HG03354 (cell line): ENCODE results near the gene ARHGAP18.

Experiments
- ATAC-seq: cut with Tn5 transposase; IDR thresholded peaks from one replicate; pipeline ENCODE4 v1.9.1; 2021; ENCODE audit warnings: mild to moderate bottlenecking; ENCODE audit not compliant: unreplicated experiment, poor library complexity, severe bottlenecking

ARHGAP18 gene

DNA sequence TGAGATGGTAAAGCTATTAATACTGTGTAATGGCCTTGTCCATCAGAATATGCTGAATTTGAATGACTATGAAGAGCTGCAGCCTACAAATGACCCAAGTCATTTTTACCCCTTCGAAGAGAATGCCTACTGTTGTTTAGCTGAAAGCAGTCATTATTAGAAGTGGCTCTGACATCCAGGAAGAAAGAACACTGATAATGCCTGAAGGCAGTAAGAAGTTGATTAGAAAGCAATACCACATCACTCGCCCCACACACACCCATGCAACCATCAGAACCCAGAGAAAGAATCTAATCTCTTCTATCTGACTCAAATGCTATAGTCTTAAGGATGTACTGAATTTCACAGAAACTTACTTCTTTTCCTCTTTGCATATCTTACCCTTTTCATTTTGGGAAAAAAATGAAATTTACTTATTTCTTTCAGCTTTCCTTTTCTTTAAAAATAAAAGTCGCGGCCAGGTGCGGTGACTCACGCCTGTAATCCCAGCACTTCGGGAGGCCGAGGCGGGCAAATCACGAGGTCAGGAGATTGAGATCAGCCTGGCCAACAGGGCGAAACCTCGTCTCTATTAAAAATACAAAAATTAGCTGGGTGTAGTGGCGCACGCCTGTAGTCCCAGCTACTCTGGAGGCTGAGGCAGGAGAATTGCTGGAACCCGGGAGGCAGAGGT lies 61.0 kb downstream of the ARHGAP18 start:
- ATAC-seq: no peak

DNA sequence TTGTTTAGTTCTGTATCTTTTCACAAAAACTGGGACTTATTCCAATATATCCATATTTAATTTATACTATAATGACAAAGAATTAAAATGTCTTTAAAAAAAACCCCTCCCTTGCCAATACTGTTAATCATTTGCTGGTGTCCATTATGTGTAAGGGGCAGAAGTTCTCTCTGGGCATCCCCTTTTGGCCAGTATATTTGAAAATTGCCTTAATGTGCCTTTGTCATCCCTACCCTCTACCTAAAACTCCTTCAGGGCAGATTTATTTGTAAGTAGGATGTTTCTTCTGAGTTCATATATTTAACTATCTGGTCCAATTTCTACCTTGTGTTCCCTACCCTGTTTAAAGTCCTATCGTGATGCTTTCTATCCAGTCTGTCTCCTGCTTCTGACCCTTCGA lies 62.9 kb downstream of the ARHGAP18 start:
- peak; percentile 48 for ATAC-seq

GRCh38 chr6:129646642-129647041 lies 63.3 kb downstream of the ARHGAP18 start:
- peak; percentile 82 for ATAC-seq

GRCh38 chr6:129645830-129646579 lies 64.0 kb downstream of the ARHGAP18 start:
- ATAC-seq: no peak

DNA sequence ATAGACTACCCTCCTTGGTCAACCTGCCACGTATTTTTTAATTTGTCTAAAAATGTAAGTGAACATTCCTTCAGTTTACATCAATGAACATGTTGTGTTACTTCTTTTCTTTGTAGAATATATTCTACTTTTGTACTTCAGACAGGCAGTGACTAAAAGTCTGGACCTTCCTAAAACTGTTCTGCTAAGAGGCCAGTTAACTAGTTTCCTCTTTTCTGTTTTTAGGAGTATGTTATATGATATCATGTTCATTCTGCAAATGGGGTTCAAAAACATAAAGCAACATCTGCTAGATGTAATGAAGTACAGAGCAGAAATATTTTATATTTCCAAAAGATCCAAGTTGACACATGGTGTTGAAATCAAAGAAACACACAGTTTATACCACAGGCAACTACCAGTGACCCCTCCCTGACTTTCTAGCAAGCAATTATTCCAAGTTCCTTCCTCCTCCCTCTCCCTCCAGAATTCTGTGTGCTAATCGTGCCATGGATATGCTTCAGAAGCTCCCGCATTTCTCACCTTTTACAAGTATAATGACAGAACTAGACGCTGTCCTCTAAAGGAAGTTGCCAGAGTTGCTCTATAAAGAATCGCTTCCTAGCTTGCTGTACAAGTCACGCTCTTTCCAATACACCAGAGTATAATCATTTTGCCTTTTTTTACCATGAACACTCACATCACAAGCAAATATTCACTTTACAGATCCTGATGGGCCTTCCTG lies 64.7 kb downstream of the ARHGAP18 start:
- no peak for ATAC-seq

DNA sequence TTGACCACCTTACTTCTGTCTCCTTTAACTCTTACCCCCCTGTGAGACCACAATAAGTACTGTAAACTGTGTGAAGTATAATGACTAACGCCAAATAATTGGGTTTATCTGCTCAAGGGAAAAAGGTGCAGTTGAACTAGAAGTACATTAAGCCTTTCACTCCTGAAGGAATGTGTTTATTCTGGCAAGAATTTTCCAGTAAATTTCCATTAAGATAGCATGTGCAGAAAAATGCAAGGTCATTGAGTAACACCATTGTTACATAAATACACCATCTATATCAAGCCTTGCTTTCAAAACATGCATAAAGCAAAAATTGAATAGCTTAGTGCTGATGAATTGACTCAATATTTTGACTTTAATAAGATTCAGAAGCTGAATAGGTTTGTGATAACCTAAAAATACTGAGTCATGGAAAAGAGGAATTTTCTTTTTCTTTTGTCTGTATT lies 65.4 kb downstream of the ARHGAP18 start:
- ATAC-seq: no peak

DNA sequence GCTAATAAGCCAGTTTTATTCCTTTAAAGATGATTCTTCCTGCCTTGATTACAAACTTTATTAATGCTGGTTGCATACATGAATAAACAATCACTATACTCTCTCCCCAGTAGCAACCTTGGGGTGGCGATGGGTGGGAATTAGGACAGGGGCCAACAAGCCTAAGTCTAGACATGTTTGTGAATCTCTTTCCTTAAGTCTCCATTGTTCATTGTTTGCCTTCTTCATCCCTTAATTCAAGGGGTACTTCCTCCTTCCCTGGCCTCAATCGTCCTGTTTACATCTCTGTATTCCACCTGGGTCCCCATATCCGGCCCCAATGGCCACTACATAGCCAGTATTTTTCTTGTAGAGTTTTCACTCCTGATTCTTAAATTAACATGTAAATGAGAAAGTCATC lies 66.0 kb downstream of the ARHGAP18 start:
- ATAC-seq: no peak

GRCh38 chr6:129643176-129643575 lies 66.8 kb downstream of the ARHGAP18 start:
- ATAC-seq: no peak

DNA sequence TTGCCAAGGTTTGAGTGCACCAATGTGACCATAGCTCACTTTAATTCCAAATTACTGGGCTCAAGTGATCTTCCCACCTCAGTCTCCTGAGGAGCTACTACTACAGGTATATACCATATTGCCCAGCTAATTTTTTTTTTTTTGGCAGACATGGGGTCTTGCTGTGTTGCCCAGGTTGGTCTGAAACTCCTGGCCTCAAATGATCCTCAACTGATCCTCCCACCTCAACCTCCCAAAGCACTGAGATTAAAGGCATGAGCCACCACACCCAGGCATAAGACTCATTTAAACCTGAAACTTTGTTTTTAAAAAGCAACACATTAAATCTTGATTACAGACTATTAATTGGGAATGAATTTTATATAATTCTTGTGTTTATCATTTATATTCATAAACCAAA lies 67.7 kb downstream of the ARHGAP18 start:
- ATAC-seq: no peak

GRCh38 chr6:129641344-129641743 lies 68.6 kb downstream of the ARHGAP18 start:
- no peak for ATAC-seq

DNA sequence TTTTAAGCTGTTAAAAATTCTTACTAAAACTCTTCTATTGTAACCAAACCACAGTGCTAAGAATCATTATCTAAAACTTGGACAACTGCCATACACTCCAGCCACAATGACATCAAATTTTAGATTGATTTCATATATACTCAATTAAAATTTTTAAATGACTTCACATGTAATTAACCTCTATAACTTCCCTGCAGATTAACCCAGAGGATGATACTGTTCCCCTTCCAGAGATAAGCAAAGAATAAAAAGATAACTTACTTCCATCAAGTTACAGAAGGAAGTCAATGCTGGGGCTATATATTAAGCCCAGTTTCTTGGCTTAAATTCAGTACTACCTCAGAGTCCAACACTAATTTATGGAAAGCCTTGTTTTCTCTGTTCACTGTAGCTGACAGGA lies 71.3 kb downstream of the ARHGAP18 start:
- ATAC-seq: no peak

DNA sequence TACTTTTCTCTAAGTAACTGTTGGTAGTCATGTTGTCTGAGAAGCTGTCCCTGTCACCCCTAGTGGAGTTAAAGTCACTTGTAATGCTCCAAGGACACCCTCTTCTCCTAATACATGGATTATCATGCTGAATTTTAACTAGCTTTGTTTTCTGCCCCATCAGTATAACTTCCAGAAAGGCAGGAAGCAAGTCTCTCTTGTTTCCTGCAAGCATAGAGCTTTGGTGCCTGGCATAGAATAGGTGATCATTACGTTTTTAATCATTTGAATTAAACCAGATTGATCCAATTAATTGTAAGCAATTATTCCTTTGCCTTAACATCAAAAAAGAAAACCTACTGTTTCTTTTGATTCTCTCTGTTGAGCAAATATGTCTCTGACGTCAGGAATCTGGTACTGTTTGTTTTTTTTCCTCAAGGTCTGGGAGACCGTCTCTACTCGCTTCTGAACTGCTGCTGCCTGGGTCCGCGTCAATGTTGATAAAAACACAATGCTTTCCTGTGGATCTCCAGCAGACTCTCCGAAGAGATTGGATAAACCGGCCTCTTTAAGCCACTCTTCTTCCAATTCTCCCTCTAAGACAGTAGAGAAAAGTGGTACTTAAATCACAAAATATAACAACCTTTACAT lies 71.8 kb downstream of the ARHGAP18 start:
- no peak for ATAC-seq

DNA sequence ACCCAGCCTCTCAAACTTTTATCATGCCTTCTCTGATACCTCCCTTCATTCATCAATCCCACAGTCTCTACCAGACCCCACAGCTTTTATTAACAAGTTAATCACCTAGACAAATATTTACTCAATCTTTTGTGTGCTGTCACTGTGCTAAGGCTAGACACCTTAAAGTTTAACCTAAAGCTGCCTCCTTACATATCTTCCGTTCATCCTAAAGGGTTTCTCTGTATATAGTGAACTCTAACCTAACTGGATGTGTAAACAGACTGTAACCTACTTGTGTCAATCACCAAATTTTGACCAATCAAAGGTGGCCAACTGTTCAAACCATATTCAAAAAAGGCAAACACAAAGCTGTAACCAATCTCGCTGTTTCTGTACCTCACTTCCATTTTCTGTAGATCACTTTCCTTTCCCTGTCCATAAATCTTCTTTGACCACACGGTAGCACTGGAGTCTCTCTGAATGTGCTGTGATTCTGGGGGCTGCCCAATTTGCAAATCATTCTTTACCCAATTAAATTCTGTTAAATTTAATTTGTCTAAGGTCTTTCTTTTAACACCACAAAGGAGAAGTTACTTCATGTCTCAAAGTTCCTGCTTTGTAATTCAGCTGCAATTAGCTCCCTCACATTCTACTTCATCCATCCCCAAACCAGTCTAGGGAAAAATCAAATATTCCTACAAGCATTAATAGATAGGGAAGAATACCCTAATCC lies 72.5 kb downstream of the ARHGAP18 start:
- ATAC-seq: no peak

GRCh38 chr6:129635396-129636130 lies 74.4 kb downstream of the ARHGAP18 start:
- ATAC-seq: no peak

GRCh38 chr6:129634411-129635230 lies 75.4 kb downstream of the ARHGAP18 start:
- ATAC-seq: peak; percentile 67

GRCh38 chr6:129633529-129633928 lies 76.4 kb downstream of the ARHGAP18 start:
- no peak for ATAC-seq

DNA sequence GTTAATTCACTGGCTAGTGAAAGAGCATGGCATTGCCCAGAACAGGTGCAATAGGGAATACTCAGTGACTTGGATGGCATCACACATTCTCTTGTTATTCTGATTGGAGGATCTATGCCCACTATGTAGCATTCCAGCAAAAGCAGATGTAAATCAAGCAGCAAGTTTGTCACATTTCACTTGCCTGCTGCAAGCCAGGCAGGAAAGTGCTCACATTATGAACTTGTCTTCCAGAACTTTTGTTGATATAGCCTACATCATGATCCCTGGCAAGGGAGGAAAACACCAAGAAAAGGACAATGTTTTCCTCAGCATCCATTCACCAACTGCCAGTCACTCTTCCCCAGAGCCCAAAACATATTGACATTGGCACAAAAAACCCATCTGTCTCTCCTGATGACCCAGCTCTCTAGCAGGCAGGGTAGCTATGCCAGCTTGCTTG lies 77.8 kb downstream of the ARHGAP18 start:
- ATAC-seq: no peak

DNA sequence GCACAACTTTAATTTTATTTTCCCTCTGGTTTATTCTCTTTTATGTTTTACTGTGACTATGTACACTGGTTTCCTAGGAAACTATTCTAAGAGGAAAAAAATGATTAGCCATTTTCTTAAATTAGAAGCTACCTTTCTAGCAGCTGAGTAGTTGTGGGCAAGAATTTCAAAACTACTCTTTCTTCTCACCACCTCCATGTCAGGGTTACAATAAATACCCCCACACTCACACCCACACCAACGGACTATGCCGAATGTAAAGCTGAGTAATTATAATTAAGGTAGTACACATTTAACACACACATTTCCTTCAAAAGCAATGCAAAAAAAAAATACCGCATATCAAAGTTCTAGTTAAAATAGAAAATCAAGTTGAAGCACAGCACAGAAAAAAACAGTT lies 78.9 kb downstream of the ARHGAP18 start:
- no peak for ATAC-seq
